ENCODE data around the gene LILRB1.
"Not testable (repeated sequence)": the region's sequence is repeated elsewhere in the genome, so short reads cannot be mapped to it uniquely, and the experiment has no call there.

The LILRB1 gene

DNA sequence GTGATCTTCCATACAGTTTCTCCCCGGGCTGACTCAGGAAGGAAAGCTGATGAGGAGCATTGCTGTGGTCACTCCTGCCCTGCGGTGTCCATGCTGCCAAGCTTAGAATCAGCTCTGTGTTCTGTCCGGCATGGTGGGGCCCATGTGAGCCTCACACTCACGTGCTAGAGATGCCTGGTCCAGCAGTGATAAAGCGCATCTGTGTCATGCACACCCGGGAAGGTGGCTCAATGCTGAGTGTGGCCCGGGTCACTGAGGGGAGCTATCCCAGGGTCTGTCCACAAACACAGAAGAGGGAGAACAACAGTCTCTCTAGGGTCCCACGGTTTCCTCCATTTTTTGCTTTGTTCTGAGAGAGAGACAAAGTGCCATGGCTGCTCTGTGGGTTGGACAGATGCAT, 3.5 kb upstream of the LILRB1 start:
- no peak for DNase-seq

DNA sequence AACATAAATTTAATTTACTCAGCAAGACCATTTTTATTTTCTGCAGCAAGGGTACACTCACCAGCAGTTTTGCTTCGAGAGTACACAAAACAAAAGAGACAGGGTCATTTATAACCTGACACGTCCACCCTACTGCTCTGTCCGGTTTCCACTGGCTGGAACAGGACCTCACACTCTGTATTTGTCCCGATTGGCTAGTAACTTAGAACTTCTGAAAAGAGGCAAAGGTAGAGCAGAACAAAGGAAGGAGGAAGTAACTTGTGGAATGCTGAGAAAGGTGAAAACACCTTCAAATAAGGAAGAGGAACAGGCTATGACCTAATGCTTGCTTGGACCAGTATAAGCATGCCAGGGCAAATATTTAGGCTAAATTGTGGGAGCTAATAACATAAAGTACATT, 2.4 kb upstream of the LILRB1 start:
- DNase-seq: not testable (repeated sequence)

DNA sequence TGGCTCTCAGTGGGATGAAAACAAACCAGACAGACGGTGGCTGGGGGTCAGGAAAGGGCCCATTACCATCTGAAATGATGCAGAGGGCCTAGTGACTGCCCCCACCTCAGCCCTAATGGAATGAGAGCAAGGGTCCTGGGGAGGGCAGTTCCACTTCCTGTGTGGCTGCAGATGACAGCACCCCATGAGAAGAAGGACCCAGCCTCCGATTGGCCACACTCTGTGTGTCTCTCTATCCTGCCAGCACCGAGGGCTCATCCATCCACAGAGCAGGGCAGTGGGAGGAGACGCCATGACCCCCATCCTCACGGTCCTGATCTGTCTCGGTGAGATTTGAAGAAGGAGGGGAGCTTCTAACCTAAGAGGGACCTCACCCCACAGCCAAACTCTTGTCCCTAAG, 498 bp downstream of the LILRB1 start:
- DNase-seq: no peak

DNA sequence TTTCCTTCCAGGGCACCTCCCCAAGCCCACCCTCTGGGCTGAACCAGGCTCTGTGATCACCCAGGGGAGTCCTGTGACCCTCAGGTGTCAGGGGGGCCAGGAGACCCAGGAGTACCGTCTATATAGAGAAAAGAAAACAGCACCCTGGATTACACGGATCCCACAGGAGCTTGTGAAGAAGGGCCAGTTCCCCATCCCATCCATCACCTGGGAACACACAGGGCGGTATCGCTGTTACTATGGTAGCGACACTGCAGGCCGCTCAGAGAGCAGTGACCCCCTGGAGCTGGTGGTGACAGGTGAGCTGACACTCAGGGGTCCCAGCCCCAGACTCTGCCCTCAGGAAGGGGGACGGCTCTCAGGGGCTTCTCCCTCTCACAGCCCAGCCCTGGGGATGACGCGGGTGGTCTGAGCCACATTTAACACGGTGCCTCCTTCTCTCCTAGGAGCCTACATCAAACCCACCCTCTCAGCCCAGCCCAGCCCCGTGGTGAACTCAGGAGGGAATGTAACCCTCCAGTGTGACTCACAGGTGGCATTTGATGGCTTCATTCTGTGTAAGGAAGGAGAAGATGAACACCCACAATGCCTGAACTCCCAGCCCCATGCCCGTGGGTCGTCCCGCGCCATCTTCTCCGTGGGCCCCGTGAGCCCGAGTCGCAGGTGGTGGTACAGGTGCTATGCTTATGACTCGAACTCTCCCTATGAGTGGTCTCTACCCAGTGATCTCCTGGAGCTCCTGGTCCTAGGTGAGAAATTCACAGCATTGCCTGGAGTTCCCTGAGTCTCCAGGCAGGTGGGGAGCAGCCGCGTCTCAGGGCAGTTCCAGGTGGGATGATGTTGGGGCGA, 1.4 kb downstream of the LILRB1 start:
- not testable (repeated sequence) for DNase-seq

DNA sequence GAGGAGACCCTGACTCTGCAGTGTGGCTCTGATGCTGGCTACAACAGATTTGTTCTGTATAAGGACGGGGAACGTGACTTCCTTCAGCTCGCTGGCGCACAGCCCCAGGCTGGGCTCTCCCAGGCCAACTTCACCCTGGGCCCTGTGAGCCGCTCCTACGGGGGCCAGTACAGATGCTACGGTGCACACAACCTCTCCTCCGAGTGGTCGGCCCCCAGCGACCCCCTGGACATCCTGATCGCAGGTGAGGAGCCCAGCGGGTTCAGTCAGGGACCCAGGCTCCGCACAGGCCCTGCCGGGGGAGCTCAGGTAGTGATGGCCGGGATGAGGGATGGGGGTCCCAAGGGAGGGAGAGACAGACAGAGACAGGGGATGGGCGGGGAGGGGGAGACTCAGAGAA, 2.2 kb downstream of the LILRB1 start:
- DNase-seq: not testable (repeated sequence)

DNA sequence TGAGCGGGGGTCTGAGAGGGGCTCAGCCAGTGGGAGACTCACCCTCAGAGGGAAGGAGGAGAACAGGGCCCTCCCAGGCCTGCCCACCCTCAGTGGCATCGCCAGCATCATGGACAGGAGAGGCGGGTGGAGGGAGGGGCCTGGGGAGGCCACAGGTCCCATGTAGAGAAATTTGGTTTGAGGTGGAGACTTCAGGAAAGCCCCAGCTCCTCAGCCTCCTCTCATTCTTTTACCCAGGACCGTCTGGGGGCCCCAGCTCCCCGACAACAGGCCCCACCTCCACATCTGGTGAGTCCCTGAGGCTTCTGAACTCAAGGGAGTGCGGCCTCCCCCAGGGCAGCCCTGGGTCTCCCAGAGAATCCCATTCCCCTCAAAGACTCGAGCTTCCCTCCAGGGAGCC, 3.1 kb downstream of the LILRB1 start:
- DNase-seq: no peak

DNA sequence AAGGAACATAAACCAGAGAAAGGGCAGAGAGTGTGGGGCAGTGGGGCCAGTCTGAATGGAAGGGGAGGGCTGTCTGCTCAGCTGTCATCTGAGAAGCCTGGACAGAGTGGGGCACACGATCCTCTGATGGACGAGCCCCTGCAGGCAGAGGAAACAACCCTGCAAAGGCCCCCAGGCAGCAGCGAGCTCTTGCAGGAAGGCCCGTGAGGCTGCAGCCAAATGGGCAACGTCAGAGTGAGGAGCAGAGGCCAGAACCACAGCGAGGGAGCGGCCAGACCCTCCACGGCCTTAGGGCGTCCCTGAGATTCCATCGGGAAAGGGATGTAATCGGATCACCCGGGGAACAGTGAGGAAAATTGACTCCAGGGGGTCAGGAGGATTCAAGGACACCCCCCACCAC, 5.8 kb downstream of the LILRB1 start:
- DNase-seq: not testable (repeated sequence)

DNA sequence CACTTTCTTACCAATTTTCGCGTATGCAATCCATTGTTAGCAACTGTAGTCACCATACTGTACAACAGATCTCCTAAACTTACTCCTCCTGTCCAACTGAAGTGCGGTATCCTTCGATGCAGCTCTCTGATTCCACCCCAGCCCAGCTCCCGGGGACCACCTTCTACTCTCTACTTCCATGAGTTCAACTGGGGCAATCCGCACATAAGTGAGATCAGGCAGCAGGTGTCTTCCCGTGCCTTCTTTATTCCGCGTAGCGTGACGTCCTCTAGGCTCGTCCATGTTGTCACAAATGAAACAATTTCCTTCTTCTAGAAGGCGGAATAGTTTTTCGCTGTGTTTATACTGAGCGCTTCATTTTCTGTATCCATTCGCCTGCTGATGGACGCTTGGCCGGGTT, 8.4 kb downstream of the LILRB1 start:
- no peak for DNase-seq

DNA sequence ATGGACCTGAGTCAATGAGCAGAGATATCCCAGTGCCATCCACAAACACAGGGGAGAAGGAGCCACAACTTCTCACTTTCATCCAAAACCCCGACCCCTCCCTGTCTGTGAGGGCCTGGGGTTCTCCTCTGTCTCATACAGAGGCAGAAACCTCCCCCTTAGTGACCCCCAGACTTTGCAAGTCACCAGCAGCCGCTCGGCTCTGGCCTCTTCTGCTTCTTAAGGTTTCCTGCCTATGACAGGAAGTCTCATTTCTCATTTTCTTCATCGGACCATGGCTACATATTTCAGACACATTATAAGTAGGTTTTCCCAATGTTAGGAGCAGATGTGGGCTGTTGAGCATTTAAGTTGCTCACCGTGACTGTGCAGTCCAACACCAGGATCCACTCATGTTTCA, 12.7 kb downstream of the LILRB1 start:
- DNase-seq: not testable (repeated sequence)

DNA sequence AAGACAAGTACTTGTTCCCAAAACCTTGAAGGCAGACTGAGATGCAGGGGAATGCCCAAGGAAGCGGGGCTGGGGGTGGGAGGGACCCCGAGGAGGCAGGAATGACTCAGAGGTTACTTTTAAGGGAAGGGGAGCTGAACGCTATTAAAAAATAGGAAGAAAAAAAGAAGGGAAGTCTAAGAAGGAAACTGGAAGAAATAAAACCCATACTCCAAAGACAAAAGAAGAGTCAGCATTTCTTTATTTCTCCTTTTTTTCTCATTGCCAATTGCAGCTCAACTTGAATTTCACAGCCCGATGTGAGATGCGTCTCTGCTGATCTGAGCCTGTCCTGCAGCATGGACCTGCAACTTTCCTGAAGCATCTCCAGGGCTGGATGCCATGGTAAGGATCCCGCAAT, 13.3 kb downstream of the LILRB1 start:
- not testable (repeated sequence) for DNase-seq

DNA sequence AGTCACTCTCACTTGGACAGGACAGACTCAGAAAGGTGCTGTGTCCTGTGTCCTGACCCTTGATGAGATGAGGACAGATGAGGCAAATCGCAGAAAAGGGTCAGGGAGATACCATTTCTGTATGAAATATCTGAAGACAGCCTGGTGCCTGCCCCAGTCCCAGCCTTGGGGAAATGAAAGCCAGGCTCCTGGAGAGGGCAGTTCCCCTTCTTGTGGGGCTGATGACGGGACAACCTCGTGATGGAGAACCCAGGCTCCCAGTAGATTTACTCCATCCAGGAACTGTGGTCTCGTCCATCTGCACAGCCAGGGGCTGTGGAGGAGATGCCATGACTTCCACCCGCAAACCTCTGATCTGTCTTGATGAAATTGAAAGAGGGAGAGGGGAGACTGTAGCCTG, 13.8 kb downstream of the LILRB1 start:
- DNase-seq: no peak

DNA sequence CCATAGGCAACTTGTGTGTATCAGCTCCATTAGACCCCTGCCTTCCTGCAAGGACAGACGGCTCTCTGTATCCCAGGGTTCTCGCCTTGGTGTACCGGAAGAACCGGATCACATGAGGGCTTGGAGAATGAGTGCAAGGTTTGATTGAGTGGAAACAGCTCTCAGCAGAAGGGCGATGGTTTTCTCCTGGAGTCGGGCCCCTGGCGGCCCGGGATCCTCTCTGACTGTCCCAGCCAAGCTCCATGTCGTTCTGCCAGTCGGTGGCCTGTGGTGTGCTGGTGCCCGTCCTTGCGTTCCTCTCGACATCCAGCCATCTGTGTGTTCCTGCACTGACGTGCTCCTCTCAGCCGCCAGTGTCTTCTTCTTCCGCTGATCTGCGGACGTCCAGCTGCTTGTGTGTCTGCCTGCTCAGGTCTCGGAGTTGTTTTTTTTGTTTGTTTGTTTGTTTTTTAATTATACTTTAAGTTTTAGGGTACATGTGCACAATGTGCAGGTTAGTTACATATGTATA, 16.1 kb downstream of the LILRB1 start:
- no peak for DNase-seq

DNA sequence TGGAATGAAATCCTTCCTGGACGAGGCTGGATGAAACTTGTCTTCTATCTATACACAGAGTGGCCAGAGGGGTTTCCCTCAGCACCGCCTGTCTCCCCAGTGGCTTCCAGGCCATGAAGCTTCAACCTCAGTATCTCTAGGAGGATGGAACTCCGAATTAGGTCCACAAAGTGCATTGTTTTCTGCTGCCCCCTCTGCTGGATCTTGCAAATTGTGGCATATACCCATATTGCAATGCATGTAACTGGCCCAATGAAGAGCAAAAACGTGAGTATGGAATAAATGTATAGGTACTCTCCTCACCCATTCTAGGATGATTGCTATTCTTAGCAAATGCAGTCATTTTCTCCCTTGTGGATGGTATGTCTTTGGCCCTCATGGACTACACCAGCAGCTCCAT, 17.8 kb downstream of the LILRB1 start:
- no peak for DNase-seq

DNA sequence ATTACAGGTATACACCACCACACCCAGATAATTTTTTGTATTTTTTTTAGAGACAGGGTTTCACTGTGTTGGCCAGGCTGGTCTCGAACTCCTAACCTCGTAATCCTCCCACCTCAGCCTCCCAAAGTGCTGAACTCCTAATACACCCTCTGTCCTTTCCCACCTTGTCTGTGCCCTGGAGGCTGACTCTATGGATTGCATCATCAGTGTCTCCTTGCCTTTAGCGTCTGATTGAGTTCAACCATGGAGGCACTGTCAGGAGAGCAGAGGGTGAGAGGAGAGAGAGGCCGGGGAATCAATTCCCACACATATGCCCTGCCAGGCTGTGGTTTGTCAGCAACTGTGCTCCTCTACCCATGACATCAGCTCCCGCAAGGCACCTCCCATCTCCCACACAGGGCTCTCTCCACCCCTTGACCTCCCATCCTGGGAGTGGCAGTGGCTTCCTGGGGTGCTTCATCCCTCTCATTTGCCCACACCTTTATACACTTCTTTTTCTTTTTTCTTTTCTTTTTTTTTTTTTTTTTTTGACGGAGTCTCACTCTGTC, 19.9 kb downstream of the LILRB1 start:
- DNase-seq: no peak

DNA sequence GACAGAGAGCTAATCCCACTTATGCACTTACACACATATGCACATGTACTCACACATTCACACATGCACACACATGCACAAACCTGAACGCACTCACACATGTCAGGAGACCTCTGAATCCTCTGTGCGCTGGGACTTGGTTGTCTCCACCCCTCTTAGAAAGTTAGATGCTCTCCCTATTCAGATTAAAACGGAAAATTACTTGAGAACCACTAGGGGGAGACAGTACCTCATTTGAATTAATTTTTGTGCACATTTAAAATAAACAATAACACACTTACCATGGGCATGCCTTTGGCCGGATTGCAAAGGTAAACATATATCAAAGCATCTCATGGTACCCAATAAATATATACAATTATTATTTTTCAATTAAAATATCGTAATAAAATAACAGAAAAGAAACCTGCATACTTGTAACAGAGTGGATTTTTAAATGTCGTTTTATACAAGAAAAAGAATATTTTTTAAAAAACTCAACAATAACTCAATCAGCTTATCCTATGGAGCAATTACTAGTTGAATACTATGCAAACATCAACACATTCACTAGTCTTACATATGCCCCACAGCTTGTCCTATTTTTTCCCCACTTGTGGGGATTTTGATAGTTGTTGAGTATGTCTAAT, 23.0 kb downstream of the LILRB1 start:
- no peak for DNase-seq

DNA sequence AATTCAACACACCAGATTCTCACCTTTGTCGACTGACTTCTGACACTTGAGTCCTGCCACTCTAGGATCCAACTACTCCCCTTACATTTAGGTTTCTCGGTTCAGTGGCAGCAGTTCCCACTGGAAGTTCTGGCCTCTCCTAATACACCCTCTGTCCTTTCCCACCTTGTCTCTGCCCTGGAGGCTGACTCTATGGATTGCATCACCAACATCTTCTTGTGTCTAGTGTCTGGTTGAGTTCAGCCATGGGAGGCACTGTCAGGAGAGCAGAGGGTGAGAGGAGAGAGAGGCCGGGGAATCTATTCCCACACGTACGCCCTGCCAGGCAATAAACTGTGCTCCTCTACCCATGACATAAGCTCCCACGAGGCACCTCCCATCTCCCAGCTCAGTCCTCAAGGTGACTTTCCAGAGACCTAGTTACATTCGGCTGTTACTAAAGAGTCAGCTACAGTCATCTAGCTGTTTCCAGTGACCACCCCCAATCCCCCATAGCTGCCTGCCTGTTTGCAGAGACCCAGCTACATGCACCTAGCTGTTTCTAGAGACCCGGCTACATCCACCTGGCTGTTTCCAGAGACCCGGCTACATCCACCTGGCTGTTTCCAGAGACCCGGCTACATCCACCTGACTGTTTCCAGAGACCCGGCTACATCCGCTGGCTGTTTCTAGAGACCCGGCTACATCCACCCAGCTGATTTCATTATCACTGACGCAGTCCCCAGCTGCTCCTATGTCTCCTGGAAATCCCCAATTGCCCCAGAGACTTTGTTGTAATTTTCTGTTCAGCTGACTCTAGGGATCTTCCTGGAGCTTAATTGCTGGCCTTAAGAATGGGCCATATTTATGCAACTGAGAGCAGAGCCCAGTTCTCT, 24.4 kb downstream of the LILRB1 start:
- DNase-seq: no peak

DNA sequence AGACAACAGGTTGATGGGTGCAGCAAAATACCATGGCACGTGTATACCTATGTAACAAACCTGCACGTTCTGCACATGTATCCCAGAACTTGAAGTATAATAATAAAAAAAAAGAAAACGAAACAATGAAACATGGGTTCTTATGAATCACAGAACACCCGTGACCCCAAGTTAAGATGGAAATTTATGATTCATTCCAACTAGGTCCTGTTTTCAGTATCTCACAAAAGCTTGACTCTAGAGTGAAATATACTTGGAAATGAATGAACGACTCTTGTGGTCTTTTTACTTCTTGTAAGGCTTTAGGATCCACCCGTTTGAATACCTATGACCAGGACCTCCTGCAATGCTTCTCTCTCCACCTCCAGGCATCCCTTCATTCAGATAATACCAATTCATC, 29.0 kb downstream of the LILRB1 start:
- DNase-seq: no peak

DNA sequence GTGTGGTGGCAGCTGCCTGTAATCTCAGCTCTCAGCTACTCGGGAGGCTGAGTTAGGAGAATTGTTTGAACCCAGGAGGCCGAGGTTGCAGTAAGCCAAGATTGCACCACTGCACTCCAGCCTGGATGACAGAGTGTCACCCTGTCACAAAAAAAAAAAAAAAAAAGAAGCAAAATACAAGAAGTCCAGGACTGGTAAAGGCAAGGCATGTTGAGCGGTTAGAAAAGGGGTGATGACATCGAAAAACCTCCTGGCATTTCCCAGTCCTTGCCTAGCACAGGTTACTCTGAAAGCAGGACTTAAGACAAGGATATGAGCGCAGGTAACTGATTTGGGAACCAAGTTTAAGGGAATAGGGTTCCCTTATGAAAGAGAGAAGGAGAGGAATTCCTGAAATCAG, 30.0 kb downstream of the LILRB1 start:
- no peak for DNase-seq

DNA sequence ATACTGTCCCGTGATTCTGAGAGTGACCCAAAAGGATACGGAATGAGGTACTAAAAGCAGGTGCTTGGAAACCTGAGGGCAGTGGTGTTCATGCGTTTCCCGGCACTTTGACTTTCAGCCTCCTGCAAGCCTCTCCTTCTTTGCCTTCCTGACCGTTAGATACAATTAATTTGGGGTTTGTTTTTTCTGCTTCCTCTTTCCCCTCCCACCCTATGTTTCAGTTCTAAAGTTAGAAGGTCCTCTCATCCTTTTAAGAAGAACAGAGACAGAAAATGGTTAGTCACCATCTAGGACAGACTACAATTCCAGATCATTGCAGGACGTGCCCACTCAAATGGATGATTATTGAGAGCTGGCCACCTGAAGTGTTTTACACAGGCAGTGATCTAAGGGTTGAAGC, 30.7 kb downstream of the LILRB1 start:
- DNase-seq: no peak

DNA sequence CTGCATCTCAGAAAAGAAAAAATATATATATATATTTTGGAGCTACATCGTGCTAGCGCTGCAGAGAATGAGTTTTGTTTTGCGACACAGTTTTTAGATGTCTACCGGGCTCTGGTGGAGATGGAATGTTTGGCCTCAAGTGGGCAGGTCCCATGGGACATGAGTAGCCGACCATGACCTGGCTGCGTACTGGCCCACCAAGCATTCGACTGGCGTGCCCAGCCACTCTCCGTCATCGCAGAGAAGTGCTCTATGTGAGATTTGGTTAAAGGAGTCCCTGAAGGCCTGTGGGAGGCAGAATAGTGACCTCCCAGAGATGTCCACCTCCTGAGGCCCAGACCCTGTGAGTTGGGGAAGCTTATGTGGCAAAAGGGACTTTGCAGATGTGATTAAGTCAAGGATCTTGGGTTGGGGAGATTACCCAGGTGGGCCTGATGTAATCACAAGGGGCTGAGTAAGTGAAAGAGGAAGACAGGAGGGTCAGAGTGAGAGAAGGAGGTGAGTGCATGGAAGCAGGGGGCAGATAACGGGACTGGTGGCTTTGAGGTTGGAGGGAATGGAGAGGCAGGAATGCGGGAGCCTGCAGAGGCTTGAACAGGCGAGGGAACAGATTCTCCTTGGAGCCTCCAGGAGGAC, 31.7 kb downstream of the LILRB1 start:
- DNase-seq: no peak

DNA sequence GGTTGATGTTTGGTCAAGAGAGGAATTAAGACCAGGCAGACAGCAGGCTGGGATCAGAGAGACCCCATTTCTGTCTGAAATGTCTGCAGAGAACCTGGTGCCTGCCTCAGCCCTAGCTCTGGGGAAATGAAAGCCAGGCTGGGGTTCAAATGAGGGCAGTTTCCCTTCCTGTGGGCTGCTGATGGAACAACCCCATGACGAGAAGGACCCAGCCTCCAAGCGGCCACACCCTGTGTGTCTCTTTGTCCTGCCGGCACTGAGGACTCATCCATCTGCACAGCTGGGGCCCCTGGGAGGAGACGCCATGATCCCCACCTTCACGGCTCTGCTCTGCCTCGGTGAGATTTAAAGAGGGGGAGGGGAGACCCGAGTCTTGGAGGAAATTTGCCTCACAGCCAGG, 32.4 kb downstream of the LILRB1 start, which contains the start of gene LILRB4:
TSS of gene LILRB4 (plus strand) at position 256 of the 400 bp plus-strand sequence. CDS start at position 305, 49 bp downstream.
- no peak for DNase-seq

DNA sequence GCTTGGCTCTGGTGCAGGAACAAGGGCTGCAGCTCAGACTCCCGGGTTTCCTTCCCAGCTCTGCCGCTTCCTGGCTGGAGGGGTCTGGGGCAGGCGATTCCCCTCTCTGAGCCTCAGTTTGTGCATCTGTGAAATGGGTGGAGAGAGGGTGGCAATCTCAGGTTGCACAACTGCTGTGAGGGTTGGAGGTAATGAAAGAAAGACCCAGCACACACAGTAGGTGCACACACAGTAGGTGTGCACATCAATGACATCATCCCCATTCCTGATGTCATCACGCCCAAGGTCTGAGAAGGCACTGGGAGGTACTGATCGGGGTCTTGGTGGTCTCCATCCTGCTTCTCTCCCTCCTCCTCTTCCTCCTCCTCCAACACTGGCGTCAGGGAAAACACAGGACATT, 35.2 kb downstream of the LILRB1 start:
- no peak for DNase-seq
